GM19043 (cell line): ENCODE measurements around the gene ADAMTS9.

Experiments
- ATAC-seq: cut with Tn5 transposase; IDR thresholded peaks from one replicate; pipeline ENCODE4 v1.9.1; 2021; ENCODE audit warnings: low read depth; ENCODE audit not compliant: unreplicated experiment

Gene ADAMTS9

GRCh38 chr3:64687086-64687780 is 567 bp downstream of the ADAMTS9 start:
- no peak for ATAC-seq

DNA sequence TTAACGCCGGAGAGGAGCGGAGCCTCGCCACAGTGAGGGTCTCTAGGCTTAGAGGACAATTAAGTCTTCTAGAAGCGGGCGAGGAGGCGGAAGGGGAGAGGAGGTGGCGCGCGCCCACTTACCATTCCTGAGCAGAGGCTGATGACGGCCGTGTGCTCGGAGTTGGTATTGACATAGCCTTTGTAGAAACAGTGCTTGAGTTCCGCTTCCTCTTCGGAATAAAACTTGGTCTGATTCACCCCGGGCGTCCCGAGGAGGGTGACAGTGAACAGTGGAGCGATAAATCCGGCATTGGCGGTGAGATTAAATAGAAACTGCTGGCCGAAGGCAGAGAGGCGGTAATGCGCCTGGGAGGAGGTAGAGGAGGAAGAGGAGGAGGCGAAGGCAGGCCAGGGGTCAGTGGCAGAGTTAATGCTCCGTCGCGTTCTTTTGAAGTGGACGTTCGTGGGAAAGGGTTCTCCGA is 1.3 kb downstream of the ADAMTS9 start:
- no peak for ATAC-seq

- no peak for ATAC-seq
Observed at GRCh38 chr3:64685800-64686445, 1.9 kb downstream of the ADAMTS9 start.

GRCh38 chr3:64685331-64685799 is 2.4 kb downstream of the ADAMTS9 start:
- ATAC-seq: no peak

DNA sequence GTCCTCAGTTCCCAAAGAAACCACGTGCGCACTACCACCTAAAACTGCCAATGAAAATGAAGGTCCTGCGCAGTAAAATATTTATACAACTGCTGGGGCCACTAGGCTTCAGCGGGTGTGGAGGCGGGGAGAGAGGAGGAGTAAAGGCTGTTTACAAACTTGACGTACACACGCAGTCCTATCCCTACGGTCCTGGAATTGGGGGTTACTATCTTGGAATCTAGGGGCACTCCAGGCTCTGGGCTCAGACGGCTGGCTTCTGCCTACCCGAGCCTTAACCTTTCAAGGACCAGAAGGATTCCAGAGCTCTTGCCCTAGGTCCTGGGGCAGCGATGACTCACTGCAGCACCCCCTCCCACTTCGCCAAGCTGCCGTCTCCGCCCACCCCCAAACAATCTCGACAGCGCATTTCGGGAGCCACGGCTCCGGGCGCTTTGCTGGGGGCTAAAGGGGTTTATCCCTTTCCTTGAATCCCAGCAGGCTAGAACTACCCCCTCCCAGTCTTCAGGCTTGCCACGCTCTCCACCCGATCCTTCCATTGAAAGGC is 3.0 kb downstream of the ADAMTS9 start:
- no peak for ATAC-seq

DNA sequence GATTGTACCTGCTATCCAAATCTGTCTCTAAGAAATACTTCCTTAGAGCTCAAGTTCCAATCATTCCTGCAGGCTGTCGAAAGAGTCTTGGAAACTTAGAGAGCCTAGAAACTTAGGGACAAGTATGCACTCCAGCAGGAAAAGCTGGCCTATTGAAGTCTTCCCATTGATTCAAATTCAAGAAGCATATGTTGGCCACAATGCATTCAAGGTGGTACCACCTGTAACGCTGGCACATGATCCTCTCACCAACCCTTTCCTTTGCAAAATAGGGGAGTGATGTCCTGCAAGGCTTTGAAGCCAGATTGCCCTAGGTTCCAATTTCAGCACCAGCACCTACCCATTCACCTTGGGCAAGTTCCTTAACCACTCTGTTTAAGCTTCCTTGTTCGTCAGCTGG is 6.0 kb downstream of the ADAMTS9 start:
- ATAC-seq: no peak

- no peak for ATAC-seq
Observed at GRCh38 chr3:64681015-64681414, 6.8 kb downstream of the ADAMTS9 start.

GRCh38 chr3:64680334-64680733 is 7.5 kb downstream of the ADAMTS9 start:
- ATAC-seq: no peak

DNA sequence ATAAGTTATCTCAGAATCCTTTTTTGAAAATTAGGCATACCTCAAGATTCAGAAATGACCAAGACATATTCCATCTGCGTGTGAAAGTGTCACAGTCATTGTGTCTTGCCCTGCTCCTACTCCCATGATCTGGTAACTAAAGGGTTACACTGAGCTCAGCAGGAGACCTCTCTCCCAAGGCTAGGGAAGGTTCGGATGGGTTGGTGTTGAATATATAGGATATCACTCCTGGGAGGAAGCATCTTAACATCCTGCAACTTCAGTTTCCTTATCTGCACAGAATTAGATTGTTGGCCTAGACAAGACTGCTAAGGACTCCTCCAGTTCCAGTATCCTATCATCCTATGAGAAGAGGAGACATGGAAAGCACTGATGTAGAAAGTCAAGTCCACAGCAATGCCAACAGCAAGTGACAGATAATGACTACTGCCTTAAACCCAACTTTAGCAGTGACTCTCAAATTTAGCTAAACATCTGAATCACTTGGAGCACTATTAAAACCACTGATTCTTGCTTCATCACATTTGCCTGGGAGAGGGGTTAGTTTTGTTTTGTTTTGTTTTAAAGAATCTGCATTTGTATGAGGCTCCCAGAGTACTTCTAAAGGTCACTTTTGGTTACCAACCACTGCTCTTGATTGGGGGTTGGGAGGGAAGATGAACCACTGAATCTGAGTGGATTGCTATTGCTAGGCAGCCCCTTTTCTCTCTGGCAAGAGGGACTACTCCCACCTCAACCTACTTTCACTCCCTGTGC is 9.7 kb downstream of the ADAMTS9 start:
- no peak for ATAC-seq

GRCh38 chr3:64676831-64677230 is 11.0 kb downstream of the ADAMTS9 start:
- ATAC-seq: no peak

- no peak for ATAC-seq
Observed at GRCh38 chr3:64675687-64676247, 12.0 kb downstream of the ADAMTS9 start.

- ATAC-seq: no peak
Observed at GRCh38 chr3:64674591-64675076, 13.2 kb downstream of the ADAMTS9 start.

DNA sequence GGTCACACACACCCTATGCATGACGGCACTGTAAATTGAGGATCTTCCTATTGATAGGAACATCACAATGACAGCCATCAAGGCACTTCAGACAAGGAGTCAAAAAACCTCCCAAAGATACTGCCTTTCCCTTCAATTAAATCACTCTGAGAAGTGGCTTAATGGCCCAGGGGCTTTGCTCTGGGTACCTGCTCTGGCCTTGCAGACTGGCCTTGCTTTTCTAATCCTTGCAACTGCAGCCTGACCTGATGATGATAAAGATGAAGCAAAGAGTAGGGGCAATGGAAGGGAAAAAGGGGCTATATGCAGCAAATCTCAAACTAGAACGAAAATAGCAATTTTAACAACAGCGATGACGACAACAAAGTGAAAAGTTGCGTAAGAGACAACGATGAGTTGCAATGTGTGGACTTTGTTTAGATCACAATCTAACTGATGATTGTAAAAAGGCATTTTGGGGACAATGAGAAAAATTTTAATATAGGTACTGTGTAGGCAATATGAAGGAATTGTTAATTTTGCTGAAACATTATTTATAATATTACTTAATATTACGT is 14.6 kb downstream of the ADAMTS9 start:
- ATAC-seq: no peak

DNA sequence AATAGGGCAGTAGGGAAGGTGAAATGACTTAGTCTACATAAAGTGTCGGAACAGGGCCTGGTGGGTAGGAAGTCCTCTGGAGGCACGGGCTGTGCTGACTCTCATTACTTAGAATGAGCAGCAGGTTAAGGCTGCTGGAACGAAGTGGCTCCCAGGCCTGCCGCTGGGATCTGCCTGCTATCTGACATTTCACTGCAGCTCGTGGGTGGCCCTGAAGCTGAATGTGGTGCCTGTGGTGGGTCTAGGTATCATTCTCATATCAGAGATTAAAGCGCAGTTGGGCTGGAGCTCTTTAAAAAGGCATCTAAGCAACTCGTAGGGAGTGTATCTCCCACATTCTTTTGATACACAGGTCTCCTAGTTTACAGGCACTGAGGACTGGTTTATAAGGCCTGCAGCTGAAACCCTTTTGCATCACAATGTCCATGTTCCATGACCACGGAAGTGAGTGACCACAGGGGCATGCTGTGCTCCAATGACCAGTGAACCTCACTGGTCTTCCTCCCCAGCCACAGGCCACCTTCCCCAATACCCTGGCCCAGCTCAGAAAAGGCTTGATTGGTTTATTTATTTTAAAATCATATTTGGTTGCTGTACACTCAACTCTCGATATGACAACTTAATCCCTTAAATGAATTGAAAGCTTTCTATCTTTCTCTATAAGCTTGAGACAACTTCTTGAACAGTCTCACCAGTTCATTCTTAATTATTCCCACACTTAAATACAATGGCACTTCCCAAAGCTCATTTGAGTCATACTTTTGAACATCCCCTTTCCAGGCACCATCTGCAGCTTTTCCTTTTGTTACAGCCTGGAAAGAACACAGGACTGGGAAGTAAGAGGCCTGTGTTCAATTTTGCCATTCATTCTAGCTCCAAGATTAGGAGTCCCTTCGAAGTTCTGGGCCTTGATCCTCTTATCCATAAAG is 19.0 kb downstream of the ADAMTS9 start:
- no peak for ATAC-seq

- no peak for ATAC-seq
Observed at GRCh38 chr3:64667887-64668581, 19.8 kb downstream of the ADAMTS9 start.

GRCh38 chr3:64667138-64667537 is 20.7 kb downstream of the ADAMTS9 start:
- no peak for ATAC-seq

GRCh38 chr3:64666171-64666588 is 21.6 kb downstream of the ADAMTS9 start:
- no peak for ATAC-seq

- no peak for ATAC-seq
Observed at GRCh38 chr3:64664397-64664796, 23.4 kb downstream of the ADAMTS9 start.

- ATAC-seq: no peak
Observed at GRCh38 chr3:64659617-64659978, 28.2 kb downstream of the ADAMTS9 start.
